ENCODE measurements around the gene CACUL1.
"Not testable (repeated sequence)": the region's sequence is repeated elsewhere in the genome, so short reads cannot be mapped to it uniquely, and the experiment has no call there.

Gene CACUL1

DNA sequence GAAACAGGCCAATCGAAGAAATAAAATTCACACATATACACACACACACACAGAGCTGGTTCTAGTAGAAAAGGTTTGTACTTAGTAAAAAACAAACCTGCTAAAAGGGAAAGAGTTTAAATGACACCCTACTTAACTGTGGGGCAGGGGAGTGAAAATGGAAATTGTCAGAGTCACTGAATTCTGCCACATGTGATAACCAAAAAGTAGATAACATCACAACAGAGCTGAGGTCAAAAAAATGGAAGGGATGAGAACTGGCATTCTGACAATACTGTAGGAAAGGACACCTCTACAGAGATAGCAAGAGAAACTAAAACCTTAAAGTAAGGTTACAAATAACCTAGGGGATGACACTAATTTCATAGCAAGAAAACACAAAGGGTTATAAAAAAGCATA lies 74.6 kb downstream of the CACUL1 start:
- no peak for DNase-seq (ENCODE audit: low read depth in 1 of 2, low spot score in 1 of 2)
- in situ Hi-C loops (cut with HindIII; ENCODE audit: low pct_unique_long_range_greater_than_20kb, low sequenced_read_pairs), result no loop called here
- no peak for TF ChIP-seq JUND (IDR thresholded peaks at IDR 0.05; ENCODE audit: low read depth)

DNA sequence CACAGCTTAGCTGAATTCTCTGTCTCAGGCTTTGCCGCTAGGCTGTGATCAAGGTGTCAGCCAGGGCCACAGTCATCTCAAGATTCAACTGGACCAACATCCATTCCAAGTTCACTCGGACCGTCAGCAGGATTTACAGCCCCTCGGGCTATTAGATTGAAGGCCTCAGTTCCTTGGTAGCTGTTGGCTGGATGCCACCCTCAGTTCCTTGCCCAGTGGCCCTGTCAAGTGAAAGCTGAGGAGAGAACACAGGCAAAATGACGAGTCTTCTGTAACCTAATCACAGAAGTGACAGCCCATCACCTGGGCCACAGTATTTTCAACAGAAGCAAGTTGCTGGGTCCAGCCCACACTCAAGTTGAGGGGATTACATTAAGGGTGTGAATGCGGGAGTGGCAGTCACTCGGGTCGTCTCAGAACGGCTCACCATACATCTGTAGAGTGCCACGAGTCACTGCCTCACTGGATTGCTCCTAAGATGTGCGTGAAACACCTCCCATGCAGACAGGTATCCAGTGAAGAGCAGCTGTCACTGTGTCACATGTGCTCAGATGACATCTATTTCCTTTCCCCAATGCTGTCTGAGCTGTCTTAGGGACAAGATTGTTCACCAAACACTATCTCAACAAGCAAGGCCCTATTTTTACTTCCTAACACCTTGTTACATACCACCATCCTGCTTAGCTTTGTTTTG lies 80.4 kb downstream of the CACUL1 start:
- no peak for TF ChIP-seq JUND (IDR thresholded peaks at IDR 0.05; ENCODE audit: low read depth)
- in situ Hi-C loops (cut with HindIII; ENCODE audit: low pct_unique_long_range_greater_than_20kb, low sequenced_read_pairs), result no loop called here
- DNase-seq (ENCODE audit: low read depth in 1 of 2, low spot score in 1 of 2), result no peak

DNA sequence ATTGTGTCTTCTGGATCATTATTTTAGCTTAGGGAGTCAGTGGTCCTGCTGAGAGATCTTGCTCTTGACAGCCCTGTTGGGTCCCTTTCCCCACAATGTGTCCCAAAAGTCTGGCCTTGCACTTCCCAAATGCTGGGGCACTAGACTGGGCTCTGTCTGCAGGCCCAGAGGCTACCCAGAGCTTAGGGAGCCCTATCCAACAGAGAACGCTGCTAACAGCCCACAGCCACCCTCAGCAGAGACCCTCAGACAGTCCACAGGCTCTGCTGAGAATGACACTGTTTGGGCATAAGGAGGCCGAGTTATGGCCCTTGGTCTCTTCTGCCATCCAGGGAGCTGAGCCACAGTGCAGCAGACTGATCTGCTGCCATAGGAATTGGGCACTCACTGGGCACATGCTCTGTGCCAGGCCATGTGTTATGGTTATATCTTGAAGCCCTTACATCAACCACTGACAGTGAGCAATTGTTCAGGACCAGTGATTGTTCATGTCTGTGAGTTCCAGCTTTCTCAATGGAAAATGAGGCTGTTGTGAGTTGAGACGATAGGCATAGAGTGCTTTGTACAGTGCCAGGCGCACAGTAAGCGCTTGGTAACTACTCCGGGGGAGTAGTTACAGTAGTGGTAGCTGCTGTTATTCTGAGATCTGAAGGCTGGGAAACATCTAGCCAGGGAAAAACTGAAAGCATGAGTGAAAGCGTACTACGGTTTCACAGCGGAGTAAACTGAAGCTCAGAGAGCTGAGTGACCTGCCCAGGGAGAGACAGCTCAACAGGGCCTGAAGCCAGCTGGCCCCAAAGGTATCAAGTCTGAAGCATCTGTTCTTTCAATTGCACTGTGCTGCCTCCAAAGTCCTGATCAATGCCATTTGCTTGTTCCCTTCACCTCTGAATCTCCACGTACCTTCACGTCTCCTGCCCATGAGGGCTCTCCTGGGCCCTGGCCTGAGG lies 81.7 kb downstream of the CACUL1 start:
- in situ Hi-C loops (cut with HindIII; ENCODE audit: low pct_unique_long_range_greater_than_20kb, low sequenced_read_pairs), result no loop called here
- no peak for DNase-seq (ENCODE audit: low read depth in 1 of 2, low spot score in 1 of 2)
- TF ChIP-seq JUND (IDR thresholded peaks at IDR 0.05; ENCODE audit: low read depth), result no peak

DNA sequence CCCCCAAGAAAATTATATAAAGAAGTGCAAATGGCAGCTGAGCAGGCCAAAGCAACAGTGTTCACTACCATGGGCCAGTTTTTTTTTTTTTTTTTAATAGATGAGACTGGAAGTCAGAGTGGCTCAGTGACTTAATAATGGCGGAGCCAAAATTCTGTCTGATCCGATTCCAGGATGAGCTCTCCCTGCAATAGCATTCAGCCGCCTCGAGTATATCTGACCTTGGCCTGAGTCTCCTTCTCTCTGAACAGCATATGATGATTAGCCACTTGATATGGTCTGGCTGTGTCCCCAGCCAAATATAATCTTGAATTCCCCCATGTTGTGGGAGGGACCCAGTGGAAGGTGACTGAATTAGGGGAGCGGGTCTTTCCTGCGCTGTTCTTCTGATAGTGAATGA lies 82.6 kb downstream of the CACUL1 start:
- no peak for DNase-seq (ENCODE audit: low read depth in 1 of 2, low spot score in 1 of 2)
- in situ Hi-C loops (cut with HindIII; ENCODE audit: low pct_unique_long_range_greater_than_20kb, low sequenced_read_pairs), result no loop called here
- TF ChIP-seq JUND (IDR thresholded peaks at IDR 0.05; ENCODE audit: low read depth), result no peak

DNA sequence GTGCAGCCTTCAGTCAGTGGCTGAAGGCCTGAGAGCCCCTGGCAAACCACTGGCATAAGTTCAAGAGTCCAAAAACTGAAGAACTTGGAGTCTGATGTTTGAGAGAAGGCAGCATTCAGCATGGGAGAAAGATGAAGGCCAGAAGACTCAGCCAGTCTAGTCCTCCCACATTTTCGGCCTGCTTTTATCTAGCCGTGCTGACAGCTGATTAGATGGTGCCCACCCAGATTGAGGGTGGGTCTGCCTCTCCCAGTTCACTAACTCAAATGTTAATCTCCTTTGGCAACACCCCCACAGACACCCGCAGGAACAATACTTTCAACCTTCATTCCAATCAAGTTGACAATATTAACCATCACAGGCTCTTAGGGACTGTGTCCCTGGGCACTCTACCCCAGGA lies 83.5 kb downstream of the CACUL1 start:
- in situ Hi-C loops (cut with HindIII; ENCODE audit: low pct_unique_long_range_greater_than_20kb, low sequenced_read_pairs); DNase-seq (ENCODE audit: low read depth in 1 of 2, low spot score in 1 of 2): not testable (repeated sequence)

DNA sequence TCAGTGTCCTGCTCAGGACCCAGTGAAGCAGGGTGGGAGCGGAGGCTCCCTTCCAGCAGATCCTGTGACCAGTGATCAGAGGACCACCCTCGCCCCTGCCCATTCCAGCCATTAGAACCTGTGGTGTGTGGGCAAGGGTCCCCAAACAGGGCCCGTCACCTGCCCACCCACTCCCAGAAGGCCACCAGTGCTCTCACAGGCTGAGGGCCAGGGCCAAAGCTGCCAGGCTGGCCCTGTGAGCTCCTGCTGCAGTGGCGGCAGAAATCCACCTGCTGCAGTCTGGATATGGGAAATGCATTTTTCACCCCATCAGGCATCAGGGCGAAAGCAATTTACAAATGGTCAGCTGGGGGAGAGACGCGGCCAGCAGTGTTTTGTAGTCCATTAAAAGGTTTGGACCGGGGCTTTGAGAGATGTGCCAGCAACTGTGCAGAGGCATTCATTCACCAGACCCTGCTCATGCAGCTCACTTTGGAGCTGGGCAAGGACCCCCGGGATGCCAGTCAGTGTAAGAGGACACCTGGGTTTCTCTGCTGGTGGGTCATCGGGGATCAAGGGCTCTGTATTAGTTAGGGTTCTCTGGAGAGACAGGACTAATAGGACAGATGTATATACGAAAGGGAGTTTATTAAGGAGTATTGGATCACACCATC lies 84.2 kb downstream of the CACUL1 start:
- in situ Hi-C loops (cut with HindIII; ENCODE audit: low pct_unique_long_range_greater_than_20kb, low sequenced_read_pairs), result no loop called here
- no peak for TF ChIP-seq JUND (IDR thresholded peaks at IDR 0.05; ENCODE audit: low read depth)
- DNase-seq (ENCODE audit: low read depth in 1 of 2, low spot score in 1 of 2), result no peak

DNA sequence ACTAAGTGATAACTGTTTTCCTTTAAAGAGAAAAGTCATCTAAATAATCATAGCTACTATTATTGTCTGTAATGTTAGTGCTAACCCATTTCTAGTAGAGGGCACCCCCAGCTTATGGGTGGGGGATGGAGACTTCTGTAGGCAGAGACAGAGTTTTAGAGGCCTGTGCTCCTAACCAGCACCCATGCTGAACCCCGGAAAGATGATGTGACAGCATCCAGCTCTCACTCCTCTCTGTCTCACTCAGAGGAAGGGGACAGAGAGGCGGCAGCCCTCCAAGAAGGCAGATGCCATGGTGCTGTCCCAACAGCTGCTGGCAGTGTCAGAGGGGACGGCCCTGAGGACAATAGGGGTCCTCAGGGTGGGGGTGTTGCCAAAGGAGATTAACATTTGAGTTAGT lies 84.9 kb downstream of the CACUL1 start:
- no peak for DNase-seq (ENCODE audit: low read depth in 1 of 2, low spot score in 1 of 2)
- no peak for TF ChIP-seq JUND (IDR thresholded peaks at IDR 0.05; ENCODE audit: low read depth)
- in situ Hi-C loops (cut with HindIII; ENCODE audit: low pct_unique_long_range_greater_than_20kb, low sequenced_read_pairs), result no loop called here

DNA sequence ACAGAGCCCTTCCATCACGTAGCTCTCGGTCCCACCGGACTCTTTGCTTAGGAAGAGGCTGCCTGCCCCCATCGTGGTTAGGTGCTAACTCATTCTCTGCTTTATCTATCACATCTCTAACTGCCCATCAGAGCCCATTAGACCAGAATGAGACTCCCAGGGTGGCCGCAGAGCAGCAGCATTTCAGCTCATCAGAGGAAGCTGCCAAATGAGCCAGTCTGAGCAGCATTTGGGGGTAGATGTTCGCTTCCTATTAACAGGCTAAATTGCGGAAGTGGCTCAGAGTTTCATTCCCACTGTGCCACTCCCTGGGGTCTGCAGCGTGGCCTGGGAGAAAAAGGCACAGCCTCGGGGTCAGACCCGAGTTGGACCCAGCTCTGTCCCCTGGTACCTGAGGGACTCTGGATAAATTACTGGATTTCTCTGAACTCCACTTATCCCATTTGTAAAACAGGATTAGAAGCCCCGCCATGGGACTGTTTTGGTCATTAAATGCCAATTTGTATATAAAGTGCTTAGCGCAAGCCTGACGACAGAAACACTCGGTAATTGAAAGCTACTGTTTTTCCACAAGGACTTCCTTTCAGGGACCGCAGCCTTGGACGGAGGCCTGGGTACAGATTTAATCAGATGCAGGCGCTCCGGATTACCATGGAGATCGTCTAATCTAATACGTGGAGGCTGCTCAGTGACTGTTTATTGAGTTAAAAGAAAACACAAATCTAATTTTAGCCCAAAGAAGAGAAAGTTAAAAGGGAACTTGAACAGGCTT lies 85.6 kb downstream of the CACUL1 start:
- in situ Hi-C loops (cut with HindIII; ENCODE audit: low pct_unique_long_range_greater_than_20kb, low sequenced_read_pairs), result no loop called here
- no peak for TF ChIP-seq JUND (IDR thresholded peaks at IDR 0.05; ENCODE audit: low read depth)
- no peak for DNase-seq (ENCODE audit: low read depth in 1 of 2, low spot score in 1 of 2)

DNA sequence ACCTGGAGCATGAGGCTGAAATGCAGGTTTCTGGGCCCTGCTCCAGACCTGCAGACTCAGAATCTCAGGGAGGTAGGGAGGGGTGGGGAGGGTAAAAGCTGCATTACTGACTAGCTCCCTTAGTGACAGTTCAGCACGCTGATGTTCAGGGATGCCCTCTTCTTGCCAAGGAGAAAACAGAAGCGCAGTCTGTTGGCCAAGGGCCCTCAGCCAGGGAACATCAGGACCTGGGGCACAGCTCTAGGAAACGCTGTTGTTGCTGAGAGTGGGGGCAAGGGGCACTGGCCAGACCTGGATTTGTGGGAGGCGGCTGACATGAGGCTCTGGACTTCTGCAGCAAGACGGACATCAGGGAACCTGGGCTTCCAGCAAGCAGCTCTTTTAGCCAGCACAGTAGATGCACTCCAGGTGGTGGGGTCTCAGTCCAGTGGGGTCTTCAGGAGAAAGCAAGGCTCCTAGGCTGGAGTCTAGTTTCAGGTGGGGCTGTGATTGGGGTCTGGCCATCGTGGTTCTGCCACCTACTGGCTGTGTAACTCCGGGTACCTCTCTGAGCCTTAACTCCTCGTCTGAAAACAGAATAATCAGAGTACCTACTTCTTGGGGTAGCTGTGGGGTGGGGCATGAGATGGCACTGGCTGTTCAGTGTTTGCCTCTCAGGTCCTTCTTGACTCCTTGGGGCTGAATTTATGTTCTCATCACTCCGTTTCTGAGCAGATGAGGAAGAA lies 86.4 kb downstream of the CACUL1 start:
- in situ Hi-C loops (cut with HindIII; ENCODE audit: low pct_unique_long_range_greater_than_20kb, low sequenced_read_pairs), result no loop called here
- TF ChIP-seq JUND (IDR thresholded peaks at IDR 0.05; ENCODE audit: low read depth), result no peak
- no peak for DNase-seq (ENCODE audit: low read depth in 1 of 2, low spot score in 1 of 2)

DNA sequence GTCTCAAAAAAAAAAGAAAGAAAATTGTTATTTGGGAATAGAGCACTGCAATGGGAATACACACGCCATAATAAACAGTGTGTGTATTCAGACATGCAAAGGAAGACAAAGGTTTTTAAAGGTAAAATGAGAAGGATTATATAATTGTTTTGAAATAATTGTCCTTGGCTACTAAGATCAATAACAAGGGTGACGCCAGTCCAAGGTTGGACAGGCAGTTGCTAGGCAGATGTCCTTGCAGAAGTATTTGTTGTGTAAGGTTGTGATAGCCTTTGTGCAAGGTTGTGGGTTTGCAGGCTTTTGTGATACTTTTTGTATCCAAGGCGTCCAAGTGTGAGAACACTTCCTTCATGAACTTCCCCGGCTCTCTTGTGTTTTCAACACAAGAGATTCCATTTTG lies 87.0 kb downstream of the CACUL1 start:
- TF ChIP-seq JUND (IDR thresholded peaks at IDR 0.05; ENCODE audit: low read depth), result no peak
- DNase-seq (ENCODE audit: low read depth in 1 of 2, low spot score in 1 of 2), result no peak
- in situ Hi-C loops (cut with HindIII; ENCODE audit: low pct_unique_long_range_greater_than_20kb, low sequenced_read_pairs), result no loop called here

DNA sequence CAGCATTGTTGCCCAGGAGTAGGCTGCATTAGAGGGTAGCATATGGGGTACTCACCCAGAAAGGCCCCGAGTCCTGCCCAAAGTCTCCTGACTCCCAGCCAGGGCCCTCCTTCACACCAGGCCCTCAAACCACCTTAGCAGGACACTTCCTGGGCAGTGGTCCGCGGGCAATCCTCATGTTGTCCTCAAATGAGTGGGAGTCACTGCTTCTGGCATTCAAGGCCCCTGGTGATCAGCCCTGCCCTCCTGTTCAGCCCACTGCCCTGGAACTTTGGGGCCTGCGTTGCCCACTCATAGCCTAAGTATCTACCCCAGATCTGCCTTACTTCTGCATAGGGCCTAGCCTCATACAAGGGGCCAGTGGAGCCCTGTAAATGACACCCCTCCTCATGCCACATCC lies 88.4 kb downstream of the CACUL1 start:
- no peak for TF ChIP-seq JUND (IDR thresholded peaks at IDR 0.05; ENCODE audit: low read depth)
- in situ Hi-C loops (cut with HindIII; ENCODE audit: low pct_unique_long_range_greater_than_20kb, low sequenced_read_pairs), result no loop called here
- DNase-seq (ENCODE audit: low read depth in 1 of 2, low spot score in 1 of 2), result no peak

DNA sequence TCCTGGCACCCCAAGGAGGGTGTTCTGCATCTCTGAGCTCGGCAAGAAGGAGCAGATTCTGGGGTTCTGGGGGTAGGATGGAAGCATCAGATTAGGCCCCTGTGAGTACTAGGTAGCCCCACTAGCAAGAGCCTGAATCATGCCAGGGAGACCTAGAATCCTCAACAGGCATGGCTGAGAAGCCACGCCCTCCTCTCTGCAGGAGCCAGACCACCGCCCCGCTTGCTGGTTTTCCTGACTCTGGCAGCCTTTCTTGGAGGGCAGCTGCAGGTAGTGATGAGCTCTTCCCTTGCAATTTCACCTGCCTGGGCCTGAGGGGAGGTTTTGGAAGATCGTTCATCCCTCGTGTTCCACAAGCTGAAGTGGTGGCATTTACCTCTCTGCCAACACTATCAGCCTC lies 90.4 kb downstream of the CACUL1 start:
- in situ Hi-C loops (cut with HindIII; ENCODE audit: low pct_unique_long_range_greater_than_20kb, low sequenced_read_pairs), result no loop called here
- no peak for DNase-seq (ENCODE audit: low read depth in 1 of 2, low spot score in 1 of 2)
- no peak for TF ChIP-seq JUND (IDR thresholded peaks at IDR 0.05; ENCODE audit: low read depth)
